HEK293T (cell line): ENCODE results near the gene AP2B1.

Experiments used
- FOXK2 ChIP-seq: fragments of 450-650 bp; IDR thresholded peaks from 2 replicates; pipeline ENCODE4 v1.6.1; 2016; ENCODE audit warnings: mild to moderate bottlenecking
- FOXM1 ChIP-seq: fragments of 450-650 bp; IDR thresholded peaks from 2 replicates; pipeline ENCODE4 v1.6.1; 2017; ENCODE audit warnings: mild to moderate bottlenecking, borderline replicate concordance
- SUZ12 ChIP-seq: fragments of 450-650 bp; IDR thresholded peaks from 2 replicates; pipeline ENCODE4 v1.6.1; 2016; ENCODE audit warnings: mild to moderate bottlenecking

GRCh38 chr17:35554668-35555067 is 32.5 kb upstream of the AP2B1 start:
- TF ChIP-seq FOXK2 (no peak), SUZ12 (no peak), FOXM1 (no peak)
